ENCODE measurements around the gene MDFIC. TPM values are rescaled to one million over a fixed set of nuclear protein-coding genes. Genes with fewer than 3 reads are reported as not detected.
A peak's percentile ranks its signal among the peaks of the same experiment; 100 is the strongest.

The MDFIC gene
- total RNA-seq, 2 experiments from 2014 or later, result 63.6 to 69.8 TPM

GRCh38 chr7:115033917-115034459, 112.1 kb downstream of the MDFIC start:
- H3K4me3 Mint-ChIP-seq, result no peak overlapping the region
- no peak for DNase-seq
- H3K27me3 Mint-ChIP-seq (ENCODE audit: low read depth), result no peaks in the 10 kb centered on the region
- no peak for ATAC-seq
- ChIA-PET POLR2A (no interaction called here), CTCF (no interaction called here)
- H3K9me3 Mint-ChIP-seq (ENCODE audit: insufficient read depth), result no peaks in the 10 kb centered on the region
- peaks cover 16% of the 10 kb centered on the region for H3K4me1 Mint-ChIP-seq (ENCODE audit: low read depth)
- H3K27ac Mint-ChIP-seq, result no peak overlapping the region
- peaks cover 5% of the 10 kb centered on the region for H3K36me3 Mint-ChIP-seq (ENCODE audit: low read depth)

- CTCF ChIA-PET, result no interaction called here
- peaks cover 16% of the 10 kb centered on the region for H3K4me1 Mint-ChIP-seq (ENCODE audit: low read depth)
- no peaks in the 10 kb centered on the region for H3K27me3 Mint-ChIP-seq (ENCODE audit: low read depth)
- peaks cover 5% of the 10 kb centered on the region for H3K36me3 Mint-ChIP-seq (ENCODE audit: low read depth)
- POLR2A ChIA-PET, result no interaction called here
- DNase-seq (no peak), ATAC-seq (no peak)
- H3K4me3 Mint-ChIP-seq, result no peak overlapping the region
- H3K27ac Mint-ChIP-seq, result no peak overlapping the region
- H3K9me3 Mint-ChIP-seq (ENCODE audit: insufficient read depth), result no peaks in the 10 kb centered on the region
Measured at GRCh38 chr7:115034515-115034914, 112.6 kb downstream of the MDFIC start.

GRCh38 chr7:115037128-115037802, 115.4 kb downstream of the MDFIC start:
- Mint-ChIP-seq H3K4me3 (no peak overlapping the region), H3K4me1 (ENCODE audit: low read depth) (peaks cover 16% of the 10 kb centered on the region), H3K9me3 (ENCODE audit: insufficient read depth) (no peaks in the 10 kb centered on the region), H3K36me3 (ENCODE audit: low read depth) (peaks cover 5% of the 10 kb centered on the region), H3K27ac (peak overlapping the region; percentile 31), H3K27me3 (ENCODE audit: low read depth) (no peaks in the 10 kb centered on the region)
- POLR2A ChIA-PET, result no interaction called here
- CTCF ChIA-PET, result interaction anchor here (1.3 kb wide), 1 partner anchor 28 kb away, joined by 6 read pairs; no protein-coding TSS in a partner anchor
- ATAC-seq (no peak), DNase-seq (no peak)

GRCh38 chr7:115038158-115038557, 116.3 kb downstream of the MDFIC start:
- POLR2A ChIA-PET, result no interaction called here
- CTCF ChIA-PET, result interaction anchor here (1.3 kb wide), 1 partner anchor 29 kb away, joined by 6 read pairs; no protein-coding TSS in a partner anchor
- Mint-ChIP-seq H3K36me3 (ENCODE audit: low read depth) (peaks cover 5% of the 10 kb centered on the region), H3K4me3 (no peak overlapping the region), H3K9me3 (ENCODE audit: insufficient read depth) (no peaks in the 10 kb centered on the region), H3K27me3 (ENCODE audit: low read depth) (peaks cover 6% of the 10 kb centered on the region), H3K4me1 (ENCODE audit: low read depth) (peaks cover 16% of the 10 kb centered on the region), H3K27ac (no peak overlapping the region)
- no peak for DNase-seq
- no peak for ATAC-seq

- CTCF ChIA-PET, result no interaction called here
- peaks cover 5% of the 10 kb centered on the region for H3K36me3 Mint-ChIP-seq (ENCODE audit: low read depth)
- POLR2A ChIA-PET, result no interaction called here
Measured at GRCh38 chr7:115040057-115040456, 118.2 kb downstream of the MDFIC start.

GRCh38 chr7:115040495-115040894, 118.6 kb downstream of the MDFIC start:
- peaks cover 6% of the 10 kb centered on the region for H3K27me3 Mint-ChIP-seq (ENCODE audit: low read depth)
- H3K9me3 Mint-ChIP-seq (ENCODE audit: insufficient read depth), result no peaks in the 10 kb centered on the region
- ChIA-PET POLR2A (no interaction called here), CTCF (no interaction called here)
- no peak overlapping the region for H3K27ac Mint-ChIP-seq
- no peak for DNase-seq
- ATAC-seq, result no peak
- H3K4me3 Mint-ChIP-seq, result no peak overlapping the region
- peaks cover 5% of the 10 kb centered on the region for H3K36me3 Mint-ChIP-seq (ENCODE audit: low read depth)
- H3K4me1 Mint-ChIP-seq (ENCODE audit: low read depth), result peaks cover 16% of the 10 kb centered on the region

More at GRCh38 chr7:115040057-115040456, 118.2 kb downstream of the MDFIC start:
- DNase-seq (no peak), ATAC-seq (no peak)
- Mint-ChIP-seq H3K27me3 (ENCODE audit: low read depth) (peaks cover 6% of the 10 kb centered on the region), H3K4me1 (ENCODE audit: low read depth) (peaks cover 16% of the 10 kb centered on the region), H3K4me3 (no peak overlapping the region), H3K27ac (no peak overlapping the region), H3K9me3 (ENCODE audit: insufficient read depth) (no peaks in the 10 kb centered on the region)

GRCh38 chr7:115042596-115042995, 120.7 kb downstream of the MDFIC start:
- H3K27me3 Mint-ChIP-seq (ENCODE audit: low read depth), result peaks cover 8% of the 10 kb centered on the region
- no peak overlapping the region for H3K4me3 Mint-ChIP-seq
- CTCF ChIA-PET, result no interaction called here
- H3K9me3 Mint-ChIP-seq (ENCODE audit: insufficient read depth), result no peaks in the 10 kb centered on the region
- POLR2A ChIA-PET, result no interaction called here
- H3K4me1 Mint-ChIP-seq (ENCODE audit: low read depth), result peaks cover 7% of the 10 kb centered on the region
- H3K36me3 Mint-ChIP-seq (ENCODE audit: low read depth), result peaks cover 3% of the 10 kb centered on the region
- DNase-seq, result no peak
- no peak for ATAC-seq
- no peak overlapping the region for H3K27ac Mint-ChIP-seq

GRCh38 chr7:115043605-115044004, 121.7 kb downstream of the MDFIC start:
- Mint-ChIP-seq H3K4me1 (ENCODE audit: low read depth) (no peaks in the 10 kb centered on the region), H3K27me3 (ENCODE audit: low read depth) (peaks cover 8% of the 10 kb centered on the region), H3K9me3 (ENCODE audit: insufficient read depth) (no peaks in the 10 kb centered on the region), H3K4me3 (no peak overlapping the region), H3K27ac (no peak overlapping the region), H3K36me3 (ENCODE audit: low read depth) (no peaks in the 10 kb centered on the region)
- no peak for ATAC-seq
- POLR2A ChIA-PET, result no interaction called here
- DNase-seq, result no peak
- CTCF ChIA-PET, result no interaction called here

GRCh38 chr7:115044224-115044623, 122.3 kb downstream of the MDFIC start:
- H3K36me3 Mint-ChIP-seq (ENCODE audit: low read depth), result no peaks in the 10 kb centered on the region
- ChIA-PET CTCF (no interaction called here), POLR2A (no interaction called here)
- peaks cover 8% of the 10 kb centered on the region for H3K27me3 Mint-ChIP-seq (ENCODE audit: low read depth)
- no peak overlapping the region for H3K27ac Mint-ChIP-seq
- no peaks in the 10 kb centered on the region for H3K4me1 Mint-ChIP-seq (ENCODE audit: low read depth)
- no peak for ATAC-seq
- H3K9me3 Mint-ChIP-seq (ENCODE audit: insufficient read depth), result no peaks in the 10 kb centered on the region
- no peak overlapping the region for H3K4me3 Mint-ChIP-seq
- no peak for DNase-seq

GRCh38 chr7:115047958-115048720, 126.2 kb downstream of the MDFIC start:
- CTCF ChIA-PET, result no interaction called here
- Mint-ChIP-seq H3K9me3 (ENCODE audit: insufficient read depth) (no peaks in the 10 kb centered on the region), H3K4me3 (no peak overlapping the region)

GRCh38 chr7:115052706-115053105, 130.8 kb downstream of the MDFIC start:
- Mint-ChIP-seq H3K4me1 (ENCODE audit: low read depth) (no peaks in the 10 kb centered on the region), H3K4me3 (no peak overlapping the region), H3K27me3 (ENCODE audit: low read depth) (peaks cover 3% of the 10 kb centered on the region), H3K9me3 (ENCODE audit: insufficient read depth) (no peaks in the 10 kb centered on the region), H3K27ac (no peak overlapping the region), H3K36me3 (ENCODE audit: low read depth) (no peaks in the 10 kb centered on the region)
- ATAC-seq (no peak), DNase-seq (no peak)
- POLR2A ChIA-PET, result no interaction called here
- CTCF ChIA-PET, result no interaction called here

More at GRCh38 chr7:115047958-115048720, 126.2 kb downstream of the MDFIC start:
- DNase-seq (no peak), ATAC-seq (no peak)
- no peaks in the 10 kb centered on the region for H3K4me1 Mint-ChIP-seq (ENCODE audit: low read depth)
- H3K27me3 Mint-ChIP-seq (ENCODE audit: low read depth), result peaks cover 3% of the 10 kb centered on the region
- H3K27ac Mint-ChIP-seq, result no peak overlapping the region
- no peaks in the 10 kb centered on the region for H3K36me3 Mint-ChIP-seq (ENCODE audit: low read depth)
- POLR2A ChIA-PET, result no interaction called here

- CTCF ChIA-PET, result no interaction called here
- H3K36me3 Mint-ChIP-seq (ENCODE audit: low read depth), result no peaks in the 10 kb centered on the region
Measured at GRCh38 chr7:115054478-115055065, 132.7 kb downstream of the MDFIC start.

More at GRCh38 chr7:115054478-115055065, 132.7 kb downstream of the MDFIC start:
- POLR2A ChIA-PET, result no interaction called here
- no peak for DNase-seq
- Mint-ChIP-seq H3K4me3 (no peak overlapping the region), H3K4me1 (ENCODE audit: low read depth) (no peaks in the 10 kb centered on the region), H3K9me3 (ENCODE audit: insufficient read depth) (no peaks in the 10 kb centered on the region), H3K27ac (no peak overlapping the region), H3K27me3 (ENCODE audit: low read depth) (peaks cover 3% of the 10 kb centered on the region)
- no peak for ATAC-seq

All from activated CD8-positive, alpha-beta T cell treated with anti-CD3 and anti-CD28 coated beads, Interleukin-2, amount 10 ng/mL, durations not matched to agents 7 days and 5 days (primary cell).